CD14-positive monocyte (primary cell): Measurements from ENCODE around the gene GGT1. TPM values are rescaled to one million over a fixed set of nuclear protein-coding genes. Genes with fewer than 3 reads are reported as not detected.
"Not testable (repeated sequence)": the region's sequence is repeated elsewhere in the genome, so short reads cannot be mapped to it uniquely, and the experiment has no call there.

ENCODE experiments used
- DNase-seq, 3 donors: peaks; one replicate each; pipeline ENCODE4 v3.0.0-alpha.2; 2011 to 2022
- H2AFZ ChIP-seq: 2 replicates; pipeline ENCODE4 v1.6.0; 2012; ENCODE audit warnings: mild to moderate bottlenecking, low read depth, low read length, inconsistent platforms; ENCODE audit not compliant: insufficient read depth, poor library complexity, severe bottlenecking
- H3K27ac ChIP-seq, 2 donors: 1 replicate in 1 of 2; 2 replicates in 1 of 2; pipeline ENCODE4 v1.5.1; 2012 to 2013; ENCODE audit warnings: low read length in 2 of 2, control low read depth in 1 of 2, inconsistent platforms in 1 of 2, low read depth in 1 of 2, mild to moderate bottlenecking in 1 of 2
- H3K27me3 ChIP-seq, 2 donors: one replicate each; pipeline versions ENCODE4 v1.6.0 to v1.6.1; 2011 to 2013; ENCODE audit warnings: low read length in 2 of 2; ENCODE audit not compliant: control insufficient read depth in 2 of 2, insufficient read depth in 2 of 2
- H3K36me3 ChIP-seq, 2 donors: replicated peaks in 1 of 2; 1 replicate in 1 of 2; 2 replicates in 1 of 2; pipeline versions ENCODE4 v1.5.1 to v1.6.1; 2012 to 2013; ENCODE audit warnings: low read length in 2 of 2, control low read depth in 1 of 2, inconsistent platforms in 1 of 2, mild to moderate bottlenecking in 1 of 2; ENCODE audit not compliant: insufficient read depth in 2 of 2, control insufficient read depth in 1 of 2
- H3K4me1 ChIP-seq, 2 donors: 1 replicate in 1 of 2; 2 replicates in 1 of 2; pipeline versions ENCODE4 v1.5.1 to v1.6.1; 2012 to 2013; ENCODE audit warnings: low read length in 2 of 2, control low read depth in 1 of 2, inconsistent platforms in 1 of 2, mild to moderate bottlenecking in 1 of 2, moderate library complexity in 1 of 2; ENCODE audit not compliant: insufficient read depth in 2 of 2, control insufficient read depth in 1 of 2
- H3K4me2 ChIP-seq: replicated peaks from 2 replicates; pipeline ENCODE3; 2012; ENCODE audit warnings: low read length, moderate library complexity, mild to moderate bottlenecking; ENCODE audit not compliant: poor library complexity, severe bottlenecking; ENCODE audit errors: extremely low read depth
- H3K4me3 ChIP-seq, 3 experiments: fragments of 200-600 bp in 1 of 3; sonication (generic) in 1 of 3; replicated peaks in 1 of 3; 1 replicate in 2 of 3; 2 replicates in 1 of 3; pipeline ENCODE4 v1.5.1; 2011 to 2013; ENCODE audit warnings: low read length in 3 of 3, mild to moderate bottlenecking in 3 of 3, control low read depth in 2 of 3, low read depth in 2 of 3, inconsistent platforms in 1 of 3, moderate library complexity in 1 of 3
- H3K79me2 ChIP-seq: 2 replicates; pipeline ENCODE4 v1.6.0; 2012; ENCODE audit warnings: mild to moderate bottlenecking, control low read depth, inconsistent platforms, low read length, moderate library complexity; ENCODE audit not compliant: insufficient read depth
- H3K9ac ChIP-seq: 2 replicates; pipeline ENCODE4 v1.6.0; 2017; ENCODE audit warnings: low read length, mild to moderate bottlenecking; ENCODE audit not compliant: insufficient read depth, poor library complexity, severe bottlenecking
- H3K9me3 ChIP-seq, 2 donors: replicated peaks in 1 of 2; 1 replicate in 1 of 2; 2 replicates in 1 of 2; pipeline versions ENCODE4 v1.5.1 to v1.6.1; 2012 to 2013; ENCODE audit warnings: low read length in 2 of 2, control low read depth in 1 of 2; ENCODE audit not compliant: control insufficient read depth in 1 of 2, insufficient read depth in 1 of 2
- H4K20me1 ChIP-seq: 2 replicates; pipeline ENCODE4 v1.6.0; 2012; ENCODE audit warnings: mild to moderate bottlenecking, low read length, control low read depth, moderate library complexity; ENCODE audit not compliant: insufficient read depth
- H3K27ac Mint-ChIP-seq, 7 donors: one replicate each; pipeline ENCODE4 v1.8.0; 2020; ENCODE audit warnings: mild to moderate bottlenecking in 7 of 7, mixed read lengths in 7 of 7, moderate library complexity in 6 of 7, inconsistent platforms in 2 of 7
- H3K27me3 Mint-ChIP-seq, 3 donors: one replicate each; pipeline ENCODE4 v1.8.0; 2021 to 2022; ENCODE audit warnings: low read depth in 3 of 3, mild to moderate bottlenecking in 3 of 3, mixed read lengths in 3 of 3, moderate library complexity in 3 of 3, inconsistent platforms in 1 of 3
- H3K36me3 Mint-ChIP-seq, 2 donors: one replicate each; pipeline ENCODE4 v1.8.0; 2020; ENCODE audit warnings: mixed read lengths in 2 of 2, inconsistent platforms in 1 of 2, mild to moderate bottlenecking in 1 of 2
- H3K4me1 Mint-ChIP-seq: one replicate; pipeline ENCODE4 v1.8.0; 2020; ENCODE audit warnings: mild to moderate bottlenecking, mixed read lengths
- H3K4me3 Mint-ChIP-seq, 2 donors: one replicate each; pipeline ENCODE4 v1.8.0; 2020; ENCODE audit warnings: mild to moderate bottlenecking in 2 of 2, mixed read lengths in 2 of 2, moderate library complexity in 1 of 2
- H3K9me3 Mint-ChIP-seq, 7 donors: one replicate each; pipeline ENCODE4 v1.8.0; 2020 to 2022; ENCODE audit warnings: mixed read lengths in 7 of 7, mild to moderate bottlenecking in 6 of 7, moderate library complexity in 6 of 7, inconsistent platforms in 2 of 7
- CTCF ChIP-seq: fragments of 200-600 bp; IDR thresholded peaks from one replicate; pipeline ENCODE4 v1.8.0; 2022; ENCODE audit warnings: antibody characterized with exemption, mild to moderate bottlenecking
- WGBS: methylation state at CpG from one replicate; pipeline ENCODE4 v1.1.5; 2013; ENCODE audit warnings: missing lambda C conversion rate; ENCODE audit not compliant: insufficient coverage; 5-methylcytosine and 5-hydroxymethylcytosine counted together
- intact Hi-C, 2 donors: fragments of 100-400 bp; cut with micrococcal nuclease; formaldehyde crosslinking; loops; one replicate each; pipeline versions ENCODE4 v1.15.0 to v1.15.1; 2023
- polyA plus RNA-seq, 3 donors: library from polyadenylated mRNA; depleted of rRNA in 1 of 3; unstranded in 2 of 3; stranded (reverse) in 1 of 3; fragments of 300-500 nt in 2 of 3; fragments of >200 nt in 1 of 3; fragmentation: Illumina TruSeq in 2 of 3; gene quantifications; 1 replicate in 2 of 3; 2 replicates in 1 of 3; pipeline ENCODE4 v1.2.3, GENCODE V29; 2012 to 2021

GGT1 gene
- polyA plus RNA-seq, 3 donors: 16.0 to 26.5 (median 25.5) TPM

- H3K4me3 ChIP-seq, H3K79me2 ChIP-seq, DNase-seq, H3K36me3 ChIP-seq, H2AFZ ChIP-seq, H3K27me3 ChIP-seq, H3K9ac ChIP-seq, H3K27ac Mint-ChIP-seq, H3K9me3 Mint-ChIP-seq, H3K27ac ChIP-seq, H3K9me3 ChIP-seq, H3K4me2 ChIP-seq, H3K27me3 Mint-ChIP-seq, H4K20me1 ChIP-seq, intact Hi-C loops, H3K36me3 Mint-ChIP-seq, H3K4me1 ChIP-seq: not testable (repeated sequence)
- WGBS: 42% methylated on average over 12 of the region's 16 CpGs
- H3K4me1 Mint-ChIP-seq: peaks cover 20% of the 10 kb centered on the region
- H3K4me3 Mint-ChIP-seq: peak overlapping the region in 1 of 2 donors; percentile 26
Observed at GRCh38 chr22:24633231-24634023, 30.4 kb downstream of the GGT1 start.

GRCh38 chr22:24634776-24635389 lies 31.9 kb downstream of the GGT1 start:
- H3K79me2 ChIP-seq, H3K4me2 ChIP-seq, H3K4me3 Mint-ChIP-seq, H3K9me3 ChIP-seq, H2AFZ ChIP-seq, H3K4me1 ChIP-seq, H3K36me3 ChIP-seq, H3K27ac Mint-ChIP-seq, H3K36me3 Mint-ChIP-seq, H3K9ac ChIP-seq, intact Hi-C loops, H3K27me3 ChIP-seq, H4K20me1 ChIP-seq, H3K27me3 Mint-ChIP-seq, H3K4me3 ChIP-seq, H3K27ac ChIP-seq: not testable (repeated sequence)
- H3K9me3 Mint-ChIP-seq: peaks cover 0 to 17% (median 0%) of the 10 kb centered on the region in 7 donors
- peaks cover 20% of the 10 kb centered on the region for H3K4me1 Mint-ChIP-seq
- TF ChIP-seq CTCF: peak; percentile 18
- WGBS: 19% methylated on average over 6 of the region's 10 CpGs
- DNase-seq: peak in 1 of 3 donors; percentile 14

- H3K27me3 Mint-ChIP-seq, H3K9ac ChIP-seq, H3K36me3 Mint-ChIP-seq, H3K27me3 ChIP-seq, H3K79me2 ChIP-seq, H3K4me2 ChIP-seq, H3K36me3 ChIP-seq, intact Hi-C loops, H3K4me1 ChIP-seq, H2AFZ ChIP-seq, H3K4me3 ChIP-seq, DNase-seq, H3K27ac Mint-ChIP-seq, H3K9me3 ChIP-seq, H3K27ac ChIP-seq, H3K4me3 Mint-ChIP-seq, H4K20me1 ChIP-seq: not testable (repeated sequence)
- Mint-ChIP-seq H3K4me1 (peaks cover 20% of the 10 kb centered on the region), H3K9me3 (peaks cover 0 to 13% (median 2%) of the 10 kb centered on the region in 7 donors)
- WGBS: 86% methylated on average over 1 of the region's 3 CpGs
Observed at GRCh38 chr22:24636513-24636912, 33.5 kb downstream of the GGT1 start.

- not testable (repeated sequence) for H3K4me1 Mint-ChIP-seq
Observed at GRCh38 chr22:24642307-24642706, 39.3 kb downstream of the GGT1 start.

More at GRCh38 chr22:24642307-24642706, 39.3 kb downstream of the GGT1 start:
- H3K9ac ChIP-seq, H3K4me3 ChIP-seq, H3K27me3 ChIP-seq, H3K36me3 ChIP-seq, H3K79me2 ChIP-seq, H3K27ac Mint-ChIP-seq, H3K36me3 Mint-ChIP-seq, H3K4me1 ChIP-seq, DNase-seq, H3K9me3 ChIP-seq, intact Hi-C loops, H2AFZ ChIP-seq, H3K4me3 Mint-ChIP-seq, H4K20me1 ChIP-seq, H3K4me2 ChIP-seq, H3K27ac ChIP-seq, H3K27me3 Mint-ChIP-seq: not testable (repeated sequence)
- H3K9me3 Mint-ChIP-seq: peaks cover 0 to 13% (median 2%) of the 10 kb centered on the region in 7 donors
- WGBS: no CpG with 5 or more reads among the region's 1 CpG
